Calu3 (cell line): Measurements from ENCODE around the gene SART1. TPM values are rescaled to one million over a fixed set of nuclear protein-coding genes. Genes with fewer than 3 reads are reported as not detected.

Experiments
- BruUV-seq: library from RNA; stranded (reverse); fragments of 400-500 nt; replicated peaks from 2 replicates; lab custom pipeline; 2021; lab: Mats Ljungman, UMichigan
- CTCF ChIA-PET: fragments of 300-600 bp; sonication (Branson Sonifier 250); formaldehyde crosslinking; loops from one replicate; lab custom pipeline; 2022; ENCODE audit warnings: antibody characterized with exemption; lab: Charles Lee
- DNase-seq: peaks from one replicate; pipeline ENCODE4 v3.0.0; 2022
- H3K27ac Mint-ChIP-seq: one replicate; pipeline ENCODE4 v1.8.0; 2022; ENCODE audit warnings: mixed read lengths; ENCODE audit not compliant: unreplicated experiment
- H3K27me3 Mint-ChIP-seq: one replicate; pipeline ENCODE4 v1.8.0; 2022; ENCODE audit warnings: mixed read lengths; ENCODE audit not compliant: unreplicated experiment
- H3K36me3 Mint-ChIP-seq: one replicate; pipeline ENCODE4 v1.8.0; 2022; ENCODE audit warnings: mild to moderate bottlenecking, moderate library complexity, mixed read lengths; ENCODE audit not compliant: insufficient read depth, unreplicated experiment
- H3K4me1 Mint-ChIP-seq: one replicate; pipeline ENCODE4 v1.8.0; 2022; ENCODE audit warnings: mild to moderate bottlenecking, low read depth, mixed read lengths; ENCODE audit not compliant: unreplicated experiment
- H3K4me3 Mint-ChIP-seq: one replicate; pipeline ENCODE4 v1.8.0; 2022; ENCODE audit warnings: mild to moderate bottlenecking, low read depth, moderate library complexity, mixed read lengths; ENCODE audit not compliant: unreplicated experiment
- H3K9me3 Mint-ChIP-seq: one replicate; pipeline ENCODE4 v1.8.0; 2022; ENCODE audit warnings: low read depth, mixed read lengths; ENCODE audit not compliant: unreplicated experiment
- CTCF ChIP-seq: fragments of 200-600 bp; IDR thresholded peaks from one replicate; pipeline ENCODE4 v1.8.0; 2022; ENCODE audit warnings: antibody characterized with exemption; ENCODE audit not compliant: unreplicated experiment
- intact Hi-C: fragments of 100-400 bp; cut with micrococcal nuclease; formaldehyde crosslinking; loops from one replicate; pipeline ENCODE4 v1.10.0; 2022; ENCODE audit not compliant: unreplicated experiment
- total RNA-seq: library from RNA; stranded (reverse); gene quantifications from 2 replicates; pipeline ENCODE4 v1.2.3, GENCODE V29; 2022

The SART1 gene
- total RNA-seq, 1 experiment from 2014 or later: 47.2 TPM

GRCh38 chr11:66004186-66004585, 42.7 kb downstream of the SART1 start:
- DNase-seq: no peak
- CTCF ChIA-PET: no interaction called here
- intact Hi-C loops: no loop called here
- H3K27ac Mint-ChIP-seq: no peak overlapping the region
- no peaks in the 10 kb centered on the region for H3K27me3 Mint-ChIP-seq
- BruUV-seq: no TSS peak
- TF ChIP-seq CTCF: no peak
- H3K9me3 Mint-ChIP-seq: no peaks in the 10 kb centered on the region
- H3K36me3 Mint-ChIP-seq: peaks cover 60% of the 10 kb centered on the region
- H3K4me3 Mint-ChIP-seq: no peak overlapping the region
- H3K4me1 Mint-ChIP-seq: peaks cover 14% of the 10 kb centered on the region

- intact Hi-C loops: no loop called here
- no peak overlapping the region for H3K27ac Mint-ChIP-seq
- no peak for TF ChIP-seq CTCF
- H3K4me3 Mint-ChIP-seq: no peak overlapping the region
- H3K4me1 Mint-ChIP-seq: peaks cover 7% of the 10 kb centered on the region
- peaks cover 46% of the 10 kb centered on the region for H3K36me3 Mint-ChIP-seq
- BruUV-seq: no TSS peak
- no peak for DNase-seq
- no peaks in the 10 kb centered on the region for H3K9me3 Mint-ChIP-seq
- CTCF ChIA-PET: no interaction called here
- no peaks in the 10 kb centered on the region for H3K27me3 Mint-ChIP-seq
Measured at GRCh38 chr11:66006134-66006890, 44.8 kb downstream of the SART1 start.

GRCh38 chr11:66006891-66007176, 45.3 kb downstream of the SART1 start:
- no peak for TF ChIP-seq CTCF
- Mint-ChIP-seq H3K4me3 (no peak overlapping the region), H3K27ac (no peak overlapping the region), H3K9me3 (no peaks in the 10 kb centered on the region), H3K4me1 (peaks cover 7% of the 10 kb centered on the region), H3K27me3 (no peaks in the 10 kb centered on the region), H3K36me3 (peaks cover 46% of the 10 kb centered on the region)
- DNase-seq: no peak
- BruUV-seq: no TSS peak
- CTCF ChIA-PET: no interaction called here
- intact Hi-C loops: no loop called here

GRCh38 chr11:66007201-66007634, 45.7 kb downstream of the SART1 start:
- Mint-ChIP-seq H3K4me3 (no peak overlapping the region), H3K36me3 (peaks cover 46% of the 10 kb centered on the region), H3K27me3 (no peaks in the 10 kb centered on the region), H3K27ac (no peak overlapping the region), H3K9me3 (no peaks in the 10 kb centered on the region), H3K4me1 (peaks cover 7% of the 10 kb centered on the region)
- no peak for TF ChIP-seq CTCF
- DNase-seq: no peak
- no TSS peak for BruUV-seq
- intact Hi-C loops: no loop called here
- CTCF ChIA-PET: no interaction called here
